ENCODE measurements around the gene JAG1.

Gene JAG1

GRCh38 chr20:10699489-10699888 lies 25.7 kb upstream of the JAG1 start:
- no peak for DNase-seq (ENCODE audit: low spot score)

GRCh38 chr20:10696650-10697049 lies 22.9 kb upstream of the JAG1 start:
- peak; percentile 22 for DNase-seq (ENCODE audit: low spot score)

- no peak for DNase-seq (ENCODE audit: low spot score)
Observed at GRCh38 chr20:10689385-10689784, 15.6 kb upstream of the JAG1 start.

GRCh38 chr20:10687895-10688294 lies 14.1 kb upstream of the JAG1 start:
- no peak for DNase-seq (ENCODE audit: low spot score)

- no peak for DNase-seq (ENCODE audit: low spot score)
Observed at GRCh38 chr20:10686356-10687133, 12.7 kb upstream of the JAG1 start.

- no peak for DNase-seq (ENCODE audit: low spot score)
Observed at GRCh38 chr20:10683537-10683936, 9.7 kb upstream of the JAG1 start.

GRCh38 chr20:10682939-10683338 lies 9.1 kb upstream of the JAG1 start:
- no peak for DNase-seq (ENCODE audit: low spot score)

GRCh38 chr20:10681494-10681893 lies 7.7 kb upstream of the JAG1 start:
- no peak for DNase-seq (ENCODE audit: low spot score)

- no peak for DNase-seq (ENCODE audit: low spot score)
Observed at GRCh38 chr20:10680571-10680970, 6.8 kb upstream of the JAG1 start.

- DNase-seq (ENCODE audit: low spot score), result no peak
Observed at GRCh38 chr20:10679269-10679668, 5.5 kb upstream of the JAG1 start.

GRCh38 chr20:10676518-10676917 lies 2.7 kb upstream of the JAG1 start:
- no peak for DNase-seq (ENCODE audit: low spot score)

- no peak for DNase-seq (ENCODE audit: low spot score)
Observed at GRCh38 chr20:10675450-10675848, 1.6 kb upstream of the JAG1 start.

GRCh38 chr20:10674684-10675449 lies 1.1 kb upstream of the JAG1 start:
- DNase-seq (ENCODE audit: low spot score), result peak; percentile 33

- DNase-seq (ENCODE audit: low spot score), result peak; percentile 7
Observed at GRCh38 chr20:10673176-10673841, 490 bp downstream of the JAG1 start.

GRCh38 chr20:10672624-10673127 lies 1.1 kb downstream of the JAG1 start:
- peak; percentile 4 for DNase-seq (ENCODE audit: low spot score)

GRCh38 chr20:10671919-10672623 lies 1.7 kb downstream of the JAG1 start:
- peak; percentile 7 for DNase-seq (ENCODE audit: low spot score)

GRCh38 chr20:10671221-10671918 lies 2.4 kb downstream of the JAG1 start:
- DNase-seq (ENCODE audit: low spot score), result peak; percentile 42

GRCh38 chr20:10670501-10671220 lies 3.1 kb downstream of the JAG1 start:
- DNase-seq (ENCODE audit: low spot score), result no peak

GRCh38 chr20:10669843-10670446 lies 3.9 kb downstream of the JAG1 start:
- no peak for DNase-seq (ENCODE audit: low spot score)

GRCh38 chr20:10668677-10669368 lies 5.0 kb downstream of the JAG1 start:
- DNase-seq (ENCODE audit: low spot score), result no peak

All from hematopoietic multipotent progenitor cell treated with erythropoietin and hydrocortisone succinate and interleukin-3 and kit ligand, for 15 days (in vitro differentiated cells).